Neutrophil (primary cell): ENCODE measurements around the gene DMD.

ENCODE experiments used
- H3K27ac ChIP-seq: fragments of 200-600 bp; sonication (generic); 2 replicates; pipeline ENCODE4 v1.5.1; 2016; ENCODE audit warnings: mild to moderate bottlenecking, moderate library complexity
- H3K27me3 ChIP-seq: fragments of 200-600 bp; sonication (generic); 2 replicates; pipeline ENCODE4 v1.6.0; 2016; ENCODE audit warnings: mild to moderate bottlenecking
- H3K36me3 ChIP-seq: fragments of 200-600 bp; sonication (generic); 2 replicates; pipeline ENCODE4 v1.5.1; 2017
- H3K4me1 ChIP-seq, 2 experiments: fragments of 200-600 bp in 1 of 2; sonication (generic) in 1 of 2; 1 replicate in 1 of 2; 2 replicates in 1 of 2; pipeline versions ENCODE4 v1.5.1 to v1.6.1; 2013 to 2016; ENCODE audit warnings: low read depth in 1 of 2, low read length in 1 of 2, mild to moderate bottlenecking in 1 of 2, moderate library complexity in 1 of 2; ENCODE audit not compliant: control insufficient read depth in 1 of 2, insufficient read depth in 1 of 2
- H3K4me3 ChIP-seq, 2 experiments: fragments of 200-600 bp in 1 of 2; sonication (generic) in 1 of 2; 1 replicate in 1 of 2; 2 replicates in 1 of 2; pipeline ENCODE4 v1.5.1; 2013 to 2016; ENCODE audit warnings: low read depth in 1 of 2, low read length in 1 of 2, mild to moderate bottlenecking in 1 of 2, moderate library complexity in 1 of 2
- H3K9me3 ChIP-seq: fragments of 200-600 bp; sonication (generic); 2 replicates; pipeline ENCODE4 v1.5.1; 2016
- TF ChIP-seq, protein P1 (sequence below): fragments of 200-600 bp; sonication (generic); IDR thresholded peaks from 2 replicates; pipeline ENCODE4 v1.5.1; 2016; ENCODE audit warnings: antibody characterized with exemption

Gene DMD

DNA sequence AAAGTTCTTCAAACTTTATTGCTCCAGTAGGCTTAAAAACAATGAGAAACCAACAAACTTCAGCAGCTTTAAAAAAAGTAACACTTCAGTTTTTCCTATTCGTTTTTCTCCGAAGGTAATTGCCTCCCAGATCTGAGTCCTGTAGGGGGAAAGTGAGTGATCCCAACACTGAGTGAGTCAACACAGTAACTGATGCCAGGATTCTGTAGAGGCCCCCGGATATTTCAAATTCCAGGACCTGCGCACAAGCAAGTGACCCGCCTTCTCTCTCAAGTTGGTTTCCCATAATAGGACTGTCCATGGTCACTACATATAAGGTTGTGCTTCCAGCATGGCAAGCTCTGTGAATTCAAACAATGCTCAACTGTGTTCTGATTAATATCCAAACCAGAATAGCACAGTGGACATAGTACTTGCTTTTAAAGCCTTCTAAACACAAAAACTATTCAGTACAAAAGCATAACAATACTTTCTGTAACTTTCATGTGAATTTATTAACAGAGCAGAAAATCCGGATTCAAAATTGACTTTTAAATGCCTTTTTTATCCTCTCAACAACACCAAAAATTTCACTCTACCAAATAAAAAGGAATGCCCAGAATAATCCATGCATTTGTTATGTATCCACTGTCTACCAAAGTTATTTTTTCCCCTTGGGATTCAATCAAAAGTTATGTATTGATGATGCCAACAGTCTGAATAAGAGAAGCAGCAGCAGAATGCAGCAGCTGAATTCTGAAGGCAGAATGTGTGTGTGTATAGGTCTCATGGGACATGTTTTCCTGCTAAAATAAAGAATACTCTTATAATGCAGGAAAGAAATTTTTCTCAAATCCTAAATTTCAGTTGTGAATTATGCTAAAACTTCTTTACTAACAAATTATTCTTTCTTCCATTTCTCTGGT, at the start of gene DMD:
Gene DMD, minus strand, starts transcription at position 194 of the 905 bp plus-strand sequence. CDS start 237 bp downstream, outside the sequence.
- Histone ChIP-seq H3K27ac (no peak within 1 kb of the TSS), H3K9me3 (no peaks in the 10 kb centered on the region), H3K36me3 (no peaks in the 10 kb centered on the region), H3K4me1 (no peaks in the 10 kb centered on the region), H3K4me3 (no peak within 1 kb of the TSS), H3K27me3 (no peaks in the 10 kb centered on the region)
- TF ChIP-seq, protein P1, sequence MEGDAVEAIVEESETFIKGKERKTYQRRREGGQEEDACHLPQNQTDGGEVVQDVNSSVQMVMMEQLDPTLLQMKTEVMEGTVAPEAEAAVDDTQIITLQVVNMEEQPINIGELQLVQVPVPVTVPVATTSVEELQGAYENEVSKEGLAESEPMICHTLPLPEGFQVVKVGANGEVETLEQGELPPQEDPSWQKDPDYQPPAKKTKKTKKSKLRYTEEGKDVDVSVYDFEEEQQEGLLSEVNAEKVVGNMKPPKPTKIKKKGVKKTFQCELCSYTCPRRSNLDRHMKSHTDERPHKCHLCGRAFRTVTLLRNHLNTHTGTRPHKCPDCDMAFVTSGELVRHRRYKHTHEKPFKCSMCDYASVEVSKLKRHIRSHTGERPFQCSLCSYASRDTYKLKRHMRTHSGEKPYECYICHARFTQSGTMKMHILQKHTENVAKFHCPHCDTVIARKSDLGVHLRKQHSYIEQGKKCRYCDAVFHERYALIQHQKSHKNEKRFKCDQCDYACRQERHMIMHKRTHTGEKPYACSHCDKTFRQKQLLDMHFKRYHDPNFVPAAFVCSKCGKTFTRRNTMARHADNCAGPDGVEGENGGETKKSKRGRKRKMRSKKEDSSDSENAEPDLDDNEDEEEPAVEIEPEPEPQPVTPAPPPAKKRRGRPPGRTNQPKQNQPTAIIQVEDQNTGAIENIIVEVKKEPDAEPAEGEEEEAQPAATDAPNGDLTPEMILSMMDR = no peak

DNA sequence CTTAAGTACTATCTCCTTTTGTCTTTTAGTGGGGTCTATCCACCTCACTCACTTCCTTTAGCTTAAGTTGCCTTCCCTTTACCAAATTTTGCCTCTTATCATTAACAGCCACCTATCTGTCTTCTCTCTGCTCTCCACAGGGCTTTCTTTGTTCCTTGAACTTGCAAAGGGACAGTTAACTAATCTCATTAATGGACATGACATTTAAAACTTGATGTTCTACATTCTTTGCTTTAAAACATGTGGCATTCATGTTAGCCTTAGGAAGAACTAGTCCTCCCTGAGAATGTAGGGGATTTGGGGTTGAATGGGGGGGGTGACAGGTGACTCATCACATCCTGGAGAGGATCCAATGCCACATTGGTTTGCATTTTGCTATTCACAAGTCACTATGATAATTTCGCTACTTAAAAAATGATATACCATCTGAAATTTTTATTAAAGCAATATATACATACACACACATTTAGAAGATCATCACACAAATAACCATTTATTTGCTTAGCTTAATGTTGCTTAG, 41.0 kb upstream of the DMD start:
- Histone ChIP-seq H3K27me3 (no peaks in the 10 kb centered on the region), H3K9me3 (no peaks in the 10 kb centered on the region), H3K36me3 (no peaks in the 10 kb centered on the region), H3K4me1 (no peaks in the 10 kb centered on the region), H3K4me3 (no peak overlapping the region), H3K27ac (no peak overlapping the region)
- TF ChIP-seq, protein P1 = no peak

DNA sequence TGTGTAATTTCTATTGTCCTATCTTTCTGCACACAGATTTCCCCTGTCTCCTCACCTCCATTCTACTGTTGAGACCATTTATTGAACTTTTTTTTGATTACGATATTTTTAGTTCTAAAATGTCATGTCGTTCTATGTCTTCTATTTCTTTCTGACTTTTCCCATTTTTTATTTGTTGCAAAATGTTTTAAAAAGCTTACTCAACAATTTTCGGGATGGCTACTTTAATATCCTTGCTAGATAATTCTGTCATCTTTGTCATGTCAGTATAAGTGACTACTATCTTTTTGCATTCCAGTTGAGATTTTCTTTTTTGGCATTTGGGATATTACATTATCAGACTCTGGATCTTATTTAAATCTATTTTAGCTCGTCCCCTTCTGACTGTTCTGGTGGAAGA, 7.5 kb upstream of the DMD start:
- H3K27me3 ChIP-seq = no peaks in the 10 kb centered on the region
- H3K9me3 ChIP-seq = no peaks in the 10 kb centered on the region
- no peaks in the 10 kb centered on the region for H3K36me3 ChIP-seq
- TF ChIP-seq, protein P1 = no peak
- no peak overlapping the region for H3K27ac ChIP-seq
- H3K4me3 ChIP-seq = no peak overlapping the region
- no peaks in the 10 kb centered on the region for H3K4me1 ChIP-seq

DNA sequence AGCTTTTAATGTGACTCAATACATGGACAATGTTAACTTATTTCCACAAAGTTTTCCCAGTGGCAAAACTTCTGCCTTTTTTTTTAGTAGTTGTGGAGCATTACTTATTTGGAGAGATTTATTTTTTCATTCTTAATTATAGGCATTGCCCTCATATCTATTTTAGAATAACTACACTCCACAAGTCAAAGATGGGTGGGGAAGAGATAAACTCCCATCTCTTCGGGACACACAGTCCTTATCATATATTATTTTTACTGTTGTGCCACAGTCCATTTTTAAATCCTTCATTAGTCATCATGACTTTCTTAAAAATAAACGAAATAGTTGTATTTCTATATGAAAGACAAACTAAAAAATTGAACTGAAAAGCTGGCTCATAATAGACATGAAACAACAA, 1.2 kb downstream of the DMD start:
- Histone ChIP-seq H3K36me3 (no peaks in the 10 kb centered on the region), H3K4me1 (no peaks in the 10 kb centered on the region), H3K9me3 (no peaks in the 10 kb centered on the region), H3K27me3 (no peaks in the 10 kb centered on the region), H3K27ac (no peak overlapping the region), H3K4me3 (no peak overlapping the region)
- TF ChIP-seq, protein P1 = no peak

DNA sequence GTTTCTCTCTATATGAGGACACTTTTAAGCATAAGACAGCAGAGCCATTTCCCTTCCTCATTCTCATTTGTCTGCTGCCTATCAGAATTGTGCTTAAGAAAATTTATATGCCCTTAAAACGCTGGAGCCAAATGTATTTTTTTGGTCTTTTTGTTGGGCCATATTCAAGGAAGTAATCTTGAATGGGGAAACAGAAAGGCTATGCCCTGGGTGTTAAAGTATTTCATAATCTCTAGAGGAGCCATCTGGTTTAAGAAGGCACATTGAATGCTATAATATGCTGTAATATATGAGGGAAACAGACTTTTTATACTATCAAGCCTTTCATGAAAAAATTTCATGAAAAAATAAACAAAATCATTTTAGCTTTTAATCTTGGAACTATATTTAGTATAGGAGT, 4.3 kb downstream of the DMD start:
- H3K4me1 ChIP-seq = no peaks in the 10 kb centered on the region
- no peaks in the 10 kb centered on the region for H3K36me3 ChIP-seq
- TF ChIP-seq, protein P1 = no peak
- H3K27ac ChIP-seq = no peak overlapping the region
- H3K27me3 ChIP-seq = no peaks in the 10 kb centered on the region
- H3K4me3 ChIP-seq = no peak overlapping the region
- H3K9me3 ChIP-seq = no peaks in the 10 kb centered on the region
